NCI-H526 treated with DMSO at 0.1 percent for 48 hours (cell line): ENCODE results near the gene BAG3.
"Not testable (repeated sequence)": the region's sequence is repeated elsewhere in the genome, so short reads cannot be mapped to it uniquely, and the experiment has no call there.

Experiments
- DNase-seq: peaks from one replicate; lab custom pipeline; 2025; lab: John Stamatoyannopoulos, UW

BAG3 gene

DNA sequence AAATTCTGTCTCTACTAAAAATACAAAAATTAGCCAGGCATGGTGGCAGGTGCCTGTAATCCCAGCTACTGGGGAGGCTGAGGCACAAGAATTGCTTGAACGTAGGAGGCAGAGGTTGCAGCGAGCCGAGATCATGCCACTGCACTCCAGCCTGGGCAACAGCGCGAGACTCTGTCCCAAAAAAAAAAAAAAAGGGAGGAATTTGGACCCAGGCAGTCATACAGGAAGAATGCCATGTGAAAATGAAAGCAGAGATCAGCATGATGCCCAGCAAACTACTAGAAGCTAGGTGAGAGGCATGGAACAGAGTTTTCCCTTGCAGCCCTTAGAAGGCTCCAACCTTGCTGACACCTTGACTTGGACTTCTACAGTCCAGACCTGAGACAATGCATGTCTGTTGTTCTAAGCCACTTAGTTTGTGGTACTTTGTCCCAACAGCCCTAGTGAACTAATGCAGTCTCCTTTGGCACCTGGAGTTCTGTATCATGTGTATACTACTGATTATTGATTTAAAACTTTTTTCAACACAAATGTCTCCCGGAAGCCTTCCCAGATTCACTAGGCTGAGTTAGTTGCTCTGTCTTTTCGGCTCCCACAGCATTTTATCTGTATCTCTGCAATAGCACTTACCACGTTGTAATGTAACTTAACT lies 10.2 kb upstream of the BAG3 start:
- no peak for DNase-seq

- no peak for DNase-seq
These were observed 8.5 kb upstream of the BAG3 start for GRCh38 chr10:119642556-119643111.

DNA sequence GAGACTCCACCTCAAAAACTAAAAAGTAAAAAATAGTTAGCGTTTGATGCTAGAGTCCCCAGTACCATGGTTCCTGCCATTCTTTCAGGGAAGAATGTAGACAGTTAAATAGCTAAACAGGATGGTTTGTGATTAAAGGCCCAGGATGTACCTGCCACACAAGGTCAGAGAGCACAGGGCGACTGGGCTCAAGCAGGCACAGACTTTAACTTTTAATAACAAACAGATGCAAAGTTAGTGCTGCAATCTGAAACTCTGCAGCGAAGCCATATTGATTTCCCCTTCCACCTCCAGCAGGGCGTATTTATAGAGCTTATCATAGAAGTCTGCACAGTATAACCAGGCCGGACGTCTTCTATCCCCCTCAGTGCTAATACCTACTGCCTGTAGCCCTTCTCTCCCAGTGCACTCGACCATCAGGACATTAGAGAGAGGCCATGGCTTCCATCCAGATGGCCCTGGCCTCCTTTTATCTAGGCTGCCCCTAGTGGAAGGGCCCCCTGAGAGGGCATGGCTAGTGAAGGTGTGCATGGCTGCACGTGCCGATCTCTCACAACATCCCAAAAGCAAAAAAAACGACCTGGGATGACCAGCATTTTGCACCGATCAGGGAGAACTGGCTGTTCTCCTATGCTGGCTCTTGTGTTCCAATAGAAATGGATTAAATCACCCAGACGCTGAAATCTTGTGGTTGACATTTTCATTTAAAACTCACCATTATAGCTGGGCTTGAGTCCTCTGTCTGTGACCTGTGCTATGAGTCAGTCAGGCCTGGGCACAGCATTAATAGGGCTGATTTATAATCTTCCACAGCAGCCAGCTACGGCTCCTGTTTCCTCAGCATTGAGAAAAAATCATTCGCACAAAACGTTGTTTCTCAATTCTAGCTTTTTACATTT lies 7.6 kb upstream of the BAG3 start:
- DNase-seq, result no peak

DNA sequence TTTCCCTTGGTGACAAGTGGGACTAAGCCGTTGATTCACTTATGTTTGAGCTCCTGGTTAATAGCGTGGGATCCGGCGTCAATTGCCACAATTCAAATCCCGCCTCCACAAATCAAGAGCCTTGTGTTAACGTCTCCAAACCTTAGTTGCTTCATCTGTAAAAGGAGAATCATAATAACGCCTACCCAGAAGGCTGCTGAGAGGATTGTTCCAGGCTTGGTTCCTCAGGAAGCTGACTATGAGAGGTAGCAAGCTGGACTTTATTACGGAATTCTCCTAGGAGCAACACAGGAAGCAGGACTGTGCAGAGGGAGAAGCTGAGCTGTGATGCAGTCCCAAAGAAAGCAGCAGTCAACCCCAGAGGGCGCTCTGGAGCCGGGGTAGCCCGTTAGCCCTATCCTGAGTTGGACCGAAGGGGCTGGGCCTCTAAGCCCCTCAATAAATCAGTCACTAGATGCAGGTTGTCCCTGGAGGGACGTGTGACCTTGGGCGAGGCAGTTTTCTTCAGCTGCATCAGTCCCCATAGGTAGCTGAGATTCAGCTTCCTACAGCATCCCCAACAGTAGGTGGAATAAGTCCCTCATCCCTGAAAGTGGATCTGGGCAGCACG lies 6.9 kb upstream of the BAG3 start:
- no peak for DNase-seq

GRCh38 chr10:119644994-119645393 lies 6.2 kb upstream of the BAG3 start:
- no peak for DNase-seq

GRCh38 chr10:119650062-119650461 lies 1.1 kb upstream of the BAG3 start:
- DNase-seq, result no peak

- DNase-seq, result no peak
These were observed 557 bp downstream of the BAG3 start for GRCh38 chr10:119651514-119652360.

DNA sequence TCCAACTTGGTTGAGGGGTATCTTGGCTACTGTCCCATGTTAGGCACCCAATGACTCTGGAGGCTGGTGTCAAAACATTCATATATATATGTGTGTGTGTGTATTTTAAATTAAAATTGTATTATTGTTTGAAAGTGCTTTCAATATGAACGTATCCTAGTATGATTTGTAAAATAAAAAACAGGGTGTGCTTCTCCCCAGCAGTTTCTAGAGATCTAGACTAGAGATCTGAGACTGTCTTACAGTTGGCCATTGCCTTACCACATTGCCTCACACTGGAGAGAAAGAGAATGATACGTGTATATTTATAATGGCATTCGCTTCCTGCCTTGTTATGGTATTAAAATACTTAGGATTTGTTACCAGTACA lies 1.2 kb downstream of the BAG3 start:
- DNase-seq, result peak; percentile 17

GRCh38 chr10:119653209-119653608 lies 2.0 kb downstream of the BAG3 start:
- DNase-seq, result no peak

- DNase-seq, result no peak
These were observed 2.7 kb downstream of the BAG3 start for GRCh38 chr10:119653916-119654315.

- DNase-seq, result no peak
These were observed 3.4 kb downstream of the BAG3 start for GRCh38 chr10:119654540-119654939.

GRCh38 chr10:119655566-119656001 lies 4.4 kb downstream of the BAG3 start:
- DNase-seq, result no peak

DNA sequence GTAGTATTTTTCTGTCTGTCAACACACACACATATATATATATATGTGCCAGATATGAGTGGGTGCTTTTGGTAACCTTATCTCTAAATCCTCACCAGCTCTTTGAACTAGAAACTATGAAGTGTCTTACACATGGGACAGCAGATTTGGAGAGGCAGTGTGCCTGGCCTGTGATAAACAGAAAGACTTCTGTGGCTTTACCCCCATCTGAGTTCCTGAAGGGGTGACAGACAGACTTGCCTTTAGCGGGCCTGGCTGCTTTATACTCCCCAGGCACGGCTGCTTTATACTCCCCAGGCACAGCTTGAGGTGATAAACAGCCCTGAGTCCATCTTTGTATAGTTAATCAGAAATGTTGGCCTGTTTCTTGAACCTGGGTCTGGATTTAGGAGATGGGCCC lies 5.6 kb downstream of the BAG3 start:
- no peak for DNase-seq

- DNase-seq, result no peak
These were observed 6.5 kb downstream of the BAG3 start for GRCh38 chr10:119657725-119658124.

DNA sequence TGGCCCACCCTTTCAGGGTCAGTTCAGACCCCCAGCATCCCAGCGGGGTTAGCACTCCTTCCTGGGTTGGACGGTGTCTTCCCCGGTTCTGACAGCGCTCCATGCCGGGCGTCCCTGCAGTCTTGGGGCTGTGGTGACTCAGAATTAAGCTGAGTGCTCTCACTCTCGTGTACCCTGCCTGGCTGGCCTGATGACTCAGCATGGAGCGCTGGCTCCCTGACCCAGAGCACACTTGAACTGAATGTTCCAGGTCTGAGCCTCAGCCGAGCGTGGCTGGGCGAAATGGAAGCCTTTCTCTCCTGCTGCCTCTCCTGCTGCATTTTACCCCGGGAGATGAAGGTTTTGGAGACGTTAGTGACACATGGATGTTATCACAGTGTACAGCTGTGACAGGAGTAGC lies 7.1 kb downstream of the BAG3 start:
- DNase-seq, result no peak

- DNase-seq, result no peak
These were observed 8.8 kb downstream of the BAG3 start for GRCh38 chr10:119659951-119660350.

- not testable (repeated sequence) for DNase-seq
These were observed 11.0 kb downstream of the BAG3 start for GRCh38 chr10:119662076-119662605.

GRCh38 chr10:119663866-119664698 lies 12.9 kb downstream of the BAG3 start:
- no peak for DNase-seq

DNA sequence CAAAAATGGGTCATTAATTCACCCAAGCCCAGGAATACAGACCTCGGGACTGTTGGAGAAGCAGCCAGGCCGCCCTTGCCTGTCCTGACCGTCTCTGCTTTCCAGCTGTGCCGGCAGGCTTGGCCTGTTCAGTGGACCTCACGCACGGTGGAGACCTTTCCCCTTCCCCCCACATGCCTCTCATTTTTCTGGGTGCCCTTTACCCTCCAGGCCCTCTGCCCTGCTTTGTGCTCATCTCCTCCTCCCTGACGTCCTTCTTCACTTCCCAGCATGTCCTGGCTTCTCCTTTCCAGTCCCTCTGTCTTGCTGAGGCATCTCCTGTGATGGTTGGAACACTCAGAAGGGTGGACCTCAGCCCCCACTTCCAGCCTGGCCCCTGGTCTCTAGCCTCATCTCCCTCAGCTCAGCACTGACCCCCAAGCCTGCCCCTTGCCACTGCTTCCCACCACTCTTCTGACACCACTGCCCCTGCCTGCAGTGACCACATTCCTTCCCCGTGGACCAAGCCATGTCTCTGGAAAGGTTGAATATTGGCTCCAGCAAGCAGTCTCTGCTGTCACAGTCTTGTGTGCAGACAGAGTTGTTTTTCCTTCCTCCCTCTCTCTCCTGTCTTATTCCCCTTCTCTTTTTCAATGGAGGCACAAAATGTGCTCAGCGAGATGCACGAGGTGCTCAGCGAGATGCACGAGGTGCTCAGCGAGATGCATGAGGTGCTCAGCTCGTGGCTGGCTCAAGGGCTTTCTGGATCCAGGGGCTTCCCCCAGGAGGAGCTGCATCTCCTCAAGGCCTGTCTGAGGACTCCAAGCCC lies 14.9 kb downstream of the BAG3 start:
- no peak for DNase-seq

- DNase-seq, result no peak
These were observed 15.5 kb downstream of the BAG3 start for GRCh38 chr10:119666709-119667004.
